HCT116 (cell line): ENCODE results near the gene BNC2. TPM values are rescaled to one million over a fixed set of nuclear protein-coding genes. Genes with fewer than 3 reads are reported as not detected.

Experiments used
- ATAC-seq: fragments of 200-7000 bp; cut with Tn5 transposase; 2 replicates; pipeline ENCODE4 v1.9.1; 2020; ENCODE audit warnings: mild to moderate bottlenecking, moderate library complexity
- BruUV-seq: library from RNA; stranded (reverse); fragments of 400-500 nt; replicated peaks from 2 replicates; lab custom pipeline; 2021; lab: Mats Ljungman, UMichigan
- CTCF ChIA-PET: fragments of 300-600 bp; sonication (Branson Sonifier 250); formaldehyde crosslinking; loops from one replicate; lab custom pipeline; 2021; ENCODE audit warnings: antibody characterized with exemption; lab: Charles Lee
- POLR2A ChIA-PET: fragments of 300-600, 350-600 bp; sonication (Branson Sonifier 250); formaldehyde crosslinking; loops from one replicate; lab custom pipeline; 2021; ENCODE audit warnings: antibody characterized with exemption; lab: Charles Lee
- RAD21 ChIA-PET, 2 experiments: fragments of 300-600 bp; sonication (Branson Sonifier 250); formaldehyde crosslinking; loops; one replicate each; lab custom pipeline; 2023; ENCODE audit warnings: low total read pairs in 2 of 2; ENCODE audit not compliant: uncharacterized antibody in 2 of 2, unreplicated experiment in 2 of 2, low non-redundant PET in 1 of 2; lab: Charles Lee
- DNase-seq: peaks from one replicate; pipeline ENCODE4 v3.0.0-alpha.2; 2010; ENCODE audit warnings: low read depth, low spot score
- H2AFZ ChIP-seq: fragments of 200-600 bp; shearing (Covaris generic), sonication (generic); 2 replicates; pipeline ENCODE4 v1.6.1; 2017; ENCODE audit warnings: low read depth, mixed run types, mixed read lengths, antibody characterized with exemption, low read length; ENCODE audit not compliant: poor library complexity, severe bottlenecking
- H3K27ac ChIP-seq: 2 replicates; pipeline ENCODE4 v1.5.1; 2012; ENCODE audit warnings: low read depth, low read length
- H3K27me3 ChIP-seq: fragments of 200-600 bp; sonication (generic); 2 replicates; pipeline ENCODE4 v1.6.1; 2016; ENCODE audit warnings: mixed run types, low read length, mixed read lengths; ENCODE audit not compliant: insufficient read depth
- H3K36me3 ChIP-seq, 2 experiments: fragments of 200-500 bp in 1 of 2; fragments of 200-600 bp in 1 of 2; sonication (Bioruptor generic) in 1 of 2; sonication (generic) in 1 of 2; 2 replicates each; pipeline versions ENCODE4 v1.5.1 to v1.6.1; 2014 to 2016; ENCODE audit warnings: low read length in 2 of 2, inconsistent platforms in 1 of 2, mixed read lengths in 1 of 2, mixed run types in 1 of 2; ENCODE audit not compliant: insufficient read depth in 2 of 2, control insufficient read depth in 1 of 2
- H3K4me1 ChIP-seq, 2 experiments: fragments of 200-600 bp in 1 of 2; sonication (generic) in 1 of 2; 2 replicates each; pipeline versions ENCODE4 v1.5.1 to v1.6.1; 2012 to 2017; ENCODE audit warnings: low read length in 2 of 2, inconsistent platforms in 1 of 2, mild to moderate bottlenecking in 1 of 2, mixed read lengths in 1 of 2, mixed run types in 1 of 2, moderate library complexity in 1 of 2; ENCODE audit not compliant: insufficient read depth in 2 of 2, control insufficient read depth in 1 of 2
- H3K4me2 ChIP-seq: fragments of 200-600 bp; sonication (generic); 2 replicates; pipeline ENCODE4 v1.6.1; 2017; ENCODE audit warnings: mixed run types, low read length, mixed read lengths
- H3K4me3 ChIP-seq, 2 experiments: fragments of 200-600 bp in 1 of 2; sonication (generic) in 1 of 2; replicated peaks in 1 of 2; 2 replicates each; pipeline ENCODE4 v1.5.1; 2011 to 2016; ENCODE audit warnings: low read length in 2 of 2, control low read depth in 1 of 2, low read depth in 1 of 2, mild to moderate bottlenecking in 1 of 2, mixed read lengths in 1 of 2, mixed run types in 1 of 2
- H3K79me2 ChIP-seq: fragments of 200-600 bp; sonication (generic); 2 replicates; pipeline ENCODE4 v1.6.1; 2017; ENCODE audit warnings: mild to moderate bottlenecking, mixed run types, low read length, moderate library complexity, mixed read lengths; ENCODE audit not compliant: insufficient read depth
- H3K9ac ChIP-seq: fragments of 200-600 bp; sonication (generic); 2 replicates; pipeline ENCODE4 v1.6.1; 2016; ENCODE audit warnings: low read length, mixed read lengths
- H3K9me2 ChIP-seq: fragments of 200-600 bp; sonication (generic), shearing (Covaris generic); 2 replicates; pipeline ENCODE4 v1.6.1; 2017; ENCODE audit warnings: mixed run types, mild to moderate bottlenecking, moderate library complexity; ENCODE audit not compliant: insufficient read depth
- H3K9me3 ChIP-seq, 2 experiments: fragments of 200-500 bp in 1 of 2; fragments of 200-600 bp in 1 of 2; sonication (Bioruptor generic) in 1 of 2; sonication (generic) in 1 of 2; 2 replicates each; pipeline ENCODE4 v1.6.1; 2014 to 2017; ENCODE audit warnings: low read length in 2 of 2, mixed read lengths in 2 of 2, inconsistent platforms in 1 of 2, low read depth in 1 of 2, mild to moderate bottlenecking in 1 of 2, mixed run types in 1 of 2, moderate library complexity in 1 of 2; ENCODE audit not compliant: control insufficient read depth in 1 of 2, insufficient read depth in 1 of 2
- H4K20me1 ChIP-seq: fragments of 200-600 bp; sonication (generic), shearing (Covaris generic); 2 replicates; pipeline ENCODE4 v1.6.1; 2017; ENCODE audit warnings: mixed run types, mild to moderate bottlenecking, moderate library complexity; ENCODE audit not compliant: insufficient read depth
- ATF3 ChIP-seq: IDR thresholded peaks from 2 replicates; pipeline ENCODE4 v1.6.1; 2012
- CBX3 ChIP-seq: IDR thresholded peaks from 2 replicates; pipeline ENCODE4 v1.6.1; 2012; ENCODE audit warnings: low read depth
- CEBPB ChIP-seq: IDR thresholded peaks from 2 replicates; pipeline ENCODE4 v1.6.1; 2012; ENCODE audit warnings: low read depth
- CTCF ChIP-seq, 3 experiments: fragments of 200-600 bp in 1 of 3; sonication (generic) in 1 of 3; IDR thresholded peaks in 2 of 3; conservative IDR thresholded peaks in 1 of 3; 2 replicates each; pipeline ENCODE4 v1.5.1; 2012 to 2017; ENCODE audit warnings: low read depth in 2 of 3, low read length in 2 of 3, antibody characterized with exemption in 1 of 3, borderline replicate concordance in 1 of 3, control low read depth in 1 of 3, mild to moderate bottlenecking in 1 of 3, mixed read lengths in 1 of 3, mixed run types in 1 of 3, moderate library complexity in 1 of 3; ENCODE audit not compliant: insufficient read depth in 1 of 3
- ELF1 ChIP-seq: IDR thresholded peaks from 2 replicates; pipeline ENCODE4 v1.6.1; 2012; ENCODE audit warnings: low read depth, borderline replicate concordance
- EZH2 ChIP-seq: fragments of 200-600 bp; sonication (generic); IDR thresholded peaks from 2 replicates; pipeline ENCODE4 v1.6.1; 2017; ENCODE audit warnings: antibody characterized with exemption, mixed run types
- EZH2phosphoT487 ChIP-seq: fragments of 200-600 bp; IDR thresholded peaks from 2 replicates; pipeline ENCODE4 v1.6.1; 2018; ENCODE audit warnings: antibody characterized with exemption, borderline replicate concordance
- FOSL1 ChIP-seq: IDR thresholded peaks from 2 replicates; pipeline ENCODE4 v1.6.1; 2012; ENCODE audit warnings: low read depth
- JUND ChIP-seq: IDR thresholded peaks from 2 replicates; pipeline ENCODE4 v1.6.1; 2012
- POLR2A ChIP-seq: IDR thresholded peaks from 2 replicates; pipeline ENCODE4 v1.7.0; 2011; ENCODE audit warnings: borderline replicate concordance; ENCODE audit not compliant: insufficient read depth, insufficient read length; ENCODE audit errors: extremely low read depth
- RAD21 ChIP-seq: IDR thresholded peaks from 2 replicates; pipeline ENCODE4 v1.6.1; 2012; ENCODE audit warnings: low read depth, mild to moderate bottlenecking
- SIN3A ChIP-seq: IDR thresholded peaks from 2 replicates; pipeline ENCODE4 v1.6.1; 2012; ENCODE audit warnings: low read depth
- TCF7L2 ChIP-seq: IDR thresholded peaks from 2 replicates; pipeline ENCODE4 v1.7.0; 2011; ENCODE audit warnings: borderline replicate concordance, inconsistent platforms; ENCODE audit not compliant: insufficient read depth, insufficient read length; ENCODE audit errors: extremely low read depth
- ZNF274 ChIP-seq: fragments of 200-500 bp; sonication (Bioruptor generic); IDR thresholded peaks from 2 replicates; pipeline ENCODE4 v1.6.1; 2014; ENCODE audit warnings: mild to moderate bottlenecking, low read depth, low read length, inconsistent platforms
- intact Hi-C: fragments of 100-400 bp; cut with micrococcal nuclease; formaldehyde crosslinking; loops from 2 replicates; pipeline ENCODE4 v1.10.0; 2022
- total RNA-seq: library from RNA; stranded (reverse); gene quantifications from one replicate; pipeline ENCODE4 v1.2.1, GENCODE V29; 2021; ENCODE audit not compliant: unreplicated experiment

BNC2 gene
- total RNA-seq, 1 experiment from 2014 or later: 0.37 TPM

GRCh38 chr9:16885931-16886330, 15.5 kb upstream of the BNC2 start:
- H3K9me2 ChIP-seq: no peaks in the 10 kb centered on the region
- H3K4me2 ChIP-seq: no peak overlapping the region
- no peak overlapping the region for H2AFZ ChIP-seq
- peaks cover 0 to 4% of the 10 kb centered on the region in 2 experiments; a peak in 1 of 4 replicates for H3K9me3 ChIP-seq
- no peak overlapping the region for H3K4me3 ChIP-seq
- no peaks in the 10 kb centered on the region for H3K36me3 ChIP-seq
- no peaks in the 10 kb centered on the region for H4K20me1 ChIP-seq
- BruUV-seq: no TSS peak
- no peak for TF ChIP-seq EZH2
- TF ChIP-seq ELF1: no peak
- TF ChIP-seq RAD21: no peak
- TF ChIP-seq JUND: no peak
- TF ChIP-seq ZNF274: no peak
- no peak for TF ChIP-seq POLR2A
- TF ChIP-seq EZH2phosphoT487: no peak
- no peak for TF ChIP-seq CTCF (IDR thresholded peaks at IDR 0.05 in 2 of 3, conservative IDR thresholded peaks at IDR 0.05 in 1 of 3; ENCODE audit: borderline replicate concordance in 1 of 3, insufficient read depth in 1 of 3, low read depth in 2 of 3, low read length in 2 of 3)
- TF ChIP-seq CEBPB: no peak
- no peak for TF ChIP-seq ATF3
- TF ChIP-seq TCF7L2: no peak
- TF ChIP-seq CBX3: no peak
- no peak for TF ChIP-seq SIN3A
- no peak for TF ChIP-seq FOSL1
- ATAC-seq (no peak), DNase-seq (no peak)
- RAD21 ChIA-PET: no interaction called here
- H3K9ac ChIP-seq: no peak overlapping the region
- H3K4me1 ChIP-seq: no peaks in the 10 kb centered on the region
- H3K27me3 ChIP-seq: no peaks in the 10 kb centered on the region
- CTCF ChIA-PET: no interaction called here
- H3K79me2 ChIP-seq: no peaks in the 10 kb centered on the region
- POLR2A ChIA-PET: no interaction called here
- no peak overlapping the region for H3K27ac ChIP-seq
- intact Hi-C loops: no loop called here
